Thoracic aorta (tissue), 2 donors: Measurements from ENCODE around the gene TNFRSF18. TPM values are rescaled to one million over a fixed set of nuclear protein-coding genes. Genes with fewer than 3 reads are reported as not detected.

Source experiments
- ATAC-seq: fragments of 150-250 bp; one replicate; pipeline ENCODE4 v1.8.0; 2017; ENCODE audit warnings: low read depth; ENCODE audit not compliant: insufficient number of reproducible peaks, low FRiP score
- DNase-seq: peaks from one replicate; pipeline ENCODE4 v3.0.0-alpha.2; 2020; ENCODE audit warnings: low spot score
- H3K27ac ChIP-seq, 2 donors: fragments of 200-600 bp; sonication (generic); 1 replicate in 1 of 2; 2 replicates in 1 of 2; pipeline ENCODE4 v1.5.1; 2016; ENCODE audit warnings: mild to moderate bottlenecking in 2 of 2, moderate library complexity in 2 of 2
- H3K27me3 ChIP-seq: fragments of 200-600 bp; sonication (generic); replicated peaks from 2 replicates; pipeline ENCODE4 v1.6.0; 2016; ENCODE audit warnings: mild to moderate bottlenecking; ENCODE audit not compliant: insufficient read depth
- H3K36me3 ChIP-seq: fragments of 200-600 bp; sonication (generic); one replicate; pipeline ENCODE4 v1.5.1; 2016
- H3K4me1 ChIP-seq, 2 donors: fragments of 200-600 bp; sonication (generic); 1 replicate in 1 of 2; 2 replicates in 1 of 2; pipeline versions ENCODE4 v1.5.1 to v1.6.0; 2016; ENCODE audit warnings: low read depth in 2 of 2, mild to moderate bottlenecking in 1 of 2; ENCODE audit not compliant: control insufficient read depth in 1 of 2
- H3K4me3 ChIP-seq: fragments of 200-600 bp; sonication (generic); 2 replicates; pipeline ENCODE4 v1.5.1; 2016; ENCODE audit warnings: mild to moderate bottlenecking
- H3K9me3 ChIP-seq: fragments of 200-600 bp; sonication (generic); 2 replicates; pipeline ENCODE4 v1.5.1; 2016
- CTCF ChIP-seq: fragments of 200-600 bp; sonication (generic); IDR thresholded peaks from one replicate; pipeline ENCODE4 v1.5.1; 2019; ENCODE audit warnings: antibody characterized with exemption
- total RNA-seq, 2 donors: library from RNA; depleted of rRNA; stranded (reverse); fragments of >200 nt; gene quantifications; one replicate each; pipeline versions ENCODE4 v1.1.0 to v1.2.3, GENCODE V29; 2016

The TNFRSF18 gene
- total RNA-seq, 2 donors from 2014 or later: 1.3 TPM; not detected in 1

DNA sequence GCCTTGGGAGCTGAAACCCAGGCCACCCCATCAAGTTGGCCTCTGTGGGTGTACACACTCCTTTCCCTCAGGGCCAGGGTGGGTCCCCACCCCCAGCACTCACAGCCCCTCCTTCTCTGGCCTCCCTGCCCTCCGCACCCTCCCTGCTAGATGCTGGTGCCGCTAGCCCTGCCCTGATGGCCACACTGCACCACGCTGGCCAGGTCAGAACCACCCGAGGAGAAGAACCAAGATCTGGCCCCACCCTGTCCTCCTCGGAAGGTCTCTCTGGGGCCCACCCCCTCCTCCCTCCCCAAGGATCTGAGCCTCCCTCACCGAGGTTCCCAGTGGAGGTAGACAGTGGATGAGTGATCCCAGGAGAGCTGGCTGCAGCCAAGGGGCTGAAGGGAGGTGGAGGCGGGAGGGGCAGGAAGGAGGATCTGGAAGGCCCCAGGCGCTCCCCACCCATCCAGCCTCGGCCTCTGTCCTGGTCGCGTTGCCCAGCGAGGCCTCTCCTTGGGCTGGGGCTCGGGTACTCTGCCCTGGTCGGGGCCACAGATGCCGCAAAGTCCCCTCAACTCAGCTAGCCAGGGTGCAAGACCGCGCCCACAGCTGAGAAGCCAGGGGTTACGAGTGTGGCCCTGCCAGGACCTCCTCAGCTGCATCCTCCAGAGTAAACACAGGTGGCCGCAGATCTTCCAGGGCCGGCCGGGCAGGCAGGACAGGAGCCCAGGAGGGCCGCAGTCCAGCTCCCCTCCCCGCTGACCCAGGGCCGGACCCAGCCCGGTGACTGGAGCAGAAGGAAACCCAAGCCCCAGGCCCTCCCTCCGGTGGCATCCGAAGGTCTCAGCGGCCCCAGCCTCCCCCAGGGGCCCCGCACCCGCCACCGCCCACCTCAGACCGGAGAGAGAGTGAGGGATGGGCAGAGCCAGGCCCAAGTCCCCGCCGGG is 30.8 kb upstream of the TNFRSF18 start:
- Histone ChIP-seq H3K9me3 (no peaks in the 10 kb centered on the region), H3K27ac (no peak overlapping the region), H3K27me3 (no peaks in the 10 kb centered on the region), H3K4me3 (no peak overlapping the region), H3K4me1 (peaks cover 6 to 10% of the 10 kb centered on the region in 2 donors), H3K36me3 (peaks cover 6% of the 10 kb centered on the region)
- DNase-seq (no peak), ATAC-seq (no peak)
- no peak for TF ChIP-seq CTCF

DNA sequence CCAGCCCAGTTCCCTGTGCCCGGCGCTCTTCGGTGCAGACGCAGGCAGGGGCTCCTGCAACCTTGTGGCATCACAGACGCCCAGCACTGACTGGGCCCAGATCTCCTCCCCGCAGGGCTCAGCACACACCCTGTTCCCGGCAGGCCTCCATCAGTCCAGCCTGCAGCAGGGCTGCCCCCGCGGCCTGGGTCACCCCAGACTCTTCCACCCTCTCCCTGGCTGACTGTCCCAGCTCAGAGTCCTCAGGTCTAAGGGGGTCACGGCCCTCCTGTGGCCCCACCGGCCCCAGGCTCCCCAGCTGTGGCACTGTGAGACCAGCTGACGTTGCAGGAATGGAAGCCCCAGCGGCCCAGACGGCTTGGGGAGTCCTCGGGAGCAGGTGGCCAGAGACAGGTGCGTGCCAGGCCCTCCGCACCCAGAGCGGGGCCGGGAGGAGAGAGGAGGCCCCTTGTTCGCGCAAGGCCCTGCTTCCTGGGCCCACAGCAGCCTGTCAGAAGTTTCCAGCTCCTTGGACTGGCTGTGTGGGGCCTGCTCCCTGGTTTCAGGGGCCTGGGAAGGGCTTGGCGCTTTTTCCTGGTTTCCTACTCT is 29.9 kb upstream of the TNFRSF18 start:
- no peak overlapping the region for H3K4me3 ChIP-seq
- DNase-seq (no peak), ATAC-seq (no peak)
- H3K36me3 ChIP-seq: peaks cover 6% of the 10 kb centered on the region
- H3K4me1 ChIP-seq: peaks cover 6 to 10% of the 10 kb centered on the region in 2 donors
- H3K27ac ChIP-seq: no peak overlapping the region
- H3K27me3 ChIP-seq: no peaks in the 10 kb centered on the region
- no peak for TF ChIP-seq CTCF
- no peaks in the 10 kb centered on the region for H3K9me3 ChIP-seq

DNA sequence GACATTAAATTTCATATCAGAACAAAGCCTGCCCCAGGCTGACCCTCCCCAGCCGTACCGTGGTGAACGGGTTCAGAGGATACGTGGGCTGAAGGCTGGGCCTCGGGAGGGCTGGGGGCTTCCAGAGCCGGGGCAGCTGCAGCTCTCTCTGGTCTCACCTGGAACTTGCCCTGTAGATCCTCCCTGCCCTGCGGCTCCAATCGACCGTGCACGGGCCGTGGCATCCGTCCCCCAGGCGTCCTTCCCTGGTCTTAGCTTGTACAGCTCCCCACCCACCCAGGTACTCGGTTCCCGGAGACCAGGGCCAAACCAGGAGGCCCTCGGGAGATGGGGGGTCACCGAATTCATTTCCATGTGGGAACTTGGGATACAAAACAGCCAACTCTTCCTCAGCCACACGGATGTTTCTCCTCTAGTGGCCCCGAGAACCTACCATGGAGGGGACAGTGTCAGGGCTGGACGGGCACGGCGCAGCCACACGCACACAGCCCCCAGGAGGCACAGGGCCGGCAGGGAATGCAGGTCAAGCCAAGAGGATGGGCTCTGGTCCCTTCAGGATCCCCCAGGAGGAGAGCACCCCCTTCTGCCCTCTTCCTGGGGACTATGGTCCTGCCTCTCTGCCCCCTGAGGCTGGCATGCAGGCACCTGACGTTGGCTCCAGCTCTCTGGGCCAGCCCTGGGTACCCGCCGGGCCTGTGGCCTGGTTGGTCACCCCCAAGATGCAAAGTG is 28.8 kb upstream of the TNFRSF18 start:
- Histone ChIP-seq H3K4me1 (peaks cover 12 to 20% of the 10 kb centered on the region in 2 donors), H3K27me3 (no peaks in the 10 kb centered on the region), H3K27ac (no peak overlapping the region), H3K4me3 (no peak overlapping the region), H3K36me3 (peaks cover 6% of the 10 kb centered on the region), H3K9me3 (no peaks in the 10 kb centered on the region)
- TF ChIP-seq CTCF: no peak
- ATAC-seq (no peak), DNase-seq (no peak)

- Histone ChIP-seq H3K27me3 (no peaks in the 10 kb centered on the region), H3K36me3 (peaks cover 6% of the 10 kb centered on the region), H3K4me3 (no peak overlapping the region), H3K4me1 (peaks cover 20 to 28% of the 10 kb centered on the region in 2 donors), H3K27ac (no peak overlapping the region), H3K9me3 (no peaks in the 10 kb centered on the region)
- TF ChIP-seq CTCF: no peak
- ATAC-seq: no peak
- no peak for DNase-seq
These were observed 27.9 kb upstream of the TNFRSF18 start for GRCh38 chr1:1234180-1234808.

DNA sequence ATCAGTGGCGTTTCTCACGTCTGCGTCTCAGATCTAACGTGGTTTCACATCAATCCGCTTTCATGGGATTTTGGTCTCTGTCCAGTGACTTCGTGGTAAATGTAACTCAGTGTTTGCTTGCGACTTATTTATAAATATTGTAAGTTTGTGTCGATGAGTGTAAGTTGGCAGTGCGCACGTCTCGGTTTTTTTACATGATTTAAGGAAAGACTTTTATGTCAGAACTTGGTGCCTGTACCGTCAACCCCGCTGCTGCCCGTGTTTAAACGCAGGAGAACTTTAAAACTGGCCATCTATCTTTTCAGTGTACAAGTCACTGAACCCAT is 27.1 kb upstream of the TNFRSF18 start:
- ATAC-seq (no peak), DNase-seq (no peak)
- Histone ChIP-seq H3K4me3 (no peak overlapping the region), H3K36me3 (peaks cover 6% of the 10 kb centered on the region), H3K27me3 (no peaks in the 10 kb centered on the region), H3K4me1 (peaks cover 20 to 33% of the 10 kb centered on the region in 2 donors), H3K9me3 (no peaks in the 10 kb centered on the region), H3K27ac (no peak overlapping the region)
- no peak for TF ChIP-seq CTCF
